Caco-2 (cell line): ENCODE measurements around the gene PDE10A. TPM values are rescaled to one million over a fixed set of nuclear protein-coding genes. Genes with fewer than 3 reads are reported as not detected.

Source experiments
- BruUV-seq: library from RNA; stranded (reverse); fragments of 400-500 nt; replicated peaks from 2 replicates; lab custom pipeline; 2021; lab: Mats Ljungman, UMichigan
- CTCF ChIA-PET: fragments of 300-600 bp; sonication (Branson Sonifier 250); formaldehyde crosslinking; loops from one replicate; lab custom pipeline; 2022; ENCODE audit warnings: antibody characterized with exemption; lab: Charles Lee
- POLR2A ChIA-PET: fragments of 300-600 bp; sonication (Branson Sonifier 250); formaldehyde crosslinking; loops from one replicate; lab custom pipeline; 2022; ENCODE audit warnings: antibody characterized with exemption; lab: Charles Lee
- DNase-seq, 2 experiments: peaks; one replicate each; pipeline versions ENCODE4 v3.0.0 to v3.0.0-alpha.2; 2020 to 2022
- H3K27me3 ChIP-seq: replicated peaks from 2 replicates; pipeline ENCODE4 v1.6.0; 2011; ENCODE audit warnings: low read length; ENCODE audit not compliant: control insufficient read depth, insufficient read depth
- H3K36me3 ChIP-seq: 2 replicates; pipeline ENCODE4 v1.5.1; 2011; ENCODE audit warnings: low read length; ENCODE audit not compliant: control insufficient read depth, insufficient read depth
- H3K4me1 ChIP-seq: fragments of 250-450 bp; sonication (Bioruptor Pico); 2 replicates; pipeline ENCODE4 v1.5.1; 2020; ENCODE audit warnings: mild to moderate bottlenecking
- H3K4me3 ChIP-seq: 2 replicates; pipeline ENCODE4 v1.5.1; 2011; ENCODE audit warnings: low read depth, mild to moderate bottlenecking, control low read depth, low read length
- H3K9me3 ChIP-seq: fragments of 250-450 bp; sonication (Bioruptor Pico); 2 replicates; pipeline ENCODE4 v1.5.1; 2020; ENCODE audit warnings: mild to moderate bottlenecking, moderate library complexity
- H3K27ac Mint-ChIP-seq: one replicate; pipeline ENCODE4 v1.8.0; 2022; ENCODE audit warnings: mixed read lengths; ENCODE audit not compliant: unreplicated experiment
- H3K27me3 Mint-ChIP-seq: one replicate; pipeline ENCODE4 v1.8.0; 2022; ENCODE audit warnings: mixed read lengths; ENCODE audit not compliant: insufficient read depth, unreplicated experiment
- H3K36me3 Mint-ChIP-seq: one replicate; pipeline ENCODE4 v1.8.0; 2022; ENCODE audit warnings: mild to moderate bottlenecking, mixed read lengths; ENCODE audit not compliant: insufficient read depth, unreplicated experiment
- H3K4me1 Mint-ChIP-seq: one replicate; pipeline ENCODE4 v1.8.0; 2022; ENCODE audit warnings: low read depth, mixed read lengths; ENCODE audit not compliant: unreplicated experiment
- H3K4me3 Mint-ChIP-seq: one replicate; pipeline ENCODE4 v1.8.0; 2022; ENCODE audit warnings: mild to moderate bottlenecking, moderate library complexity, mixed read lengths; ENCODE audit not compliant: unreplicated experiment
- H3K9me3 Mint-ChIP-seq: one replicate; pipeline ENCODE4 v1.8.0; 2022; ENCODE audit warnings: mixed read lengths; ENCODE audit not compliant: unreplicated experiment
- CTCF ChIP-seq, 2 experiments: fragments of 200-600 bp in 1 of 2; IDR thresholded peaks; 1 replicate in 1 of 2; 2 replicates in 1 of 2; pipeline versions ENCODE4 v1.5.1 to v1.8.0; 2011 to 2022; ENCODE audit warnings: antibody characterized with exemption in 1 of 2, control low read depth in 1 of 2, inconsistent platforms in 1 of 2, low read depth in 1 of 2, low read length in 1 of 2, mild to moderate bottlenecking in 1 of 2, moderate library complexity in 1 of 2; ENCODE audit not compliant: insufficient read depth in 1 of 2, severe bottlenecking in 1 of 2, unreplicated experiment in 1 of 2
- intact Hi-C: fragments of 100-400 bp; cut with micrococcal nuclease; formaldehyde crosslinking; loops from one replicate; pipeline ENCODE4 v1.10.0; 2022; ENCODE audit not compliant: unreplicated experiment
- total RNA-seq: library from RNA; stranded (reverse); gene quantifications from 2 replicates; pipeline ENCODE4 v1.2.3, GENCODE V29; 2022

Gene PDE10A
- total RNA-seq, 1 experiment from 2014 or later = 3.4 TPM

GRCh38 chr6:165665384-165665672 lies 2.3 kb upstream of the PDE10A start:
- CTCF ChIA-PET = no interaction called here
- no TSS peak for BruUV-seq
- intact Hi-C loops = no loop called here

GRCh38 chr6:165664559-165665383 lies 1.7 kb upstream of the PDE10A start:
- Mint-ChIP-seq H3K27ac (no peak overlapping the region), H3K4me3 (peak overlapping the region; percentile 73), H3K27me3 (peaks cover 28% of the 10 kb centered on the region), H3K36me3 (peaks cover 9% of the 10 kb centered on the region), H3K4me1 (peaks cover 15% of the 10 kb centered on the region), H3K9me3 (no peaks in the 10 kb centered on the region)
- Histone ChIP-seq H3K27me3 (0 out of 2 replicates have a peak, but pooled peaks cover 2% of the 10 kb centered on the region), H3K9me3 (no peaks in the 10 kb centered on the region), H3K4me1 (peaks cover 4% of the 10 kb centered on the region; the same call in 1 of the 2 replicates), H3K36me3 (no peaks in the 10 kb centered on the region), H3K4me3 (no peak overlapping the region)
- no peak for DNase-seq
- no peak for TF ChIP-seq CTCF (IDR thresholded peaks at IDR 0.05; ENCODE audit: insufficient read depth in 1 of 2, low read depth in 1 of 2, low read length in 1 of 2, severe bottlenecking in 1 of 2, unreplicated experiment in 1 of 2)
- intact Hi-C loops = loop anchor here (5.0 kb wide), 1 partner anchor 222 kb away; no protein-coding TSS in a partner anchor
- CTCF ChIA-PET = no interaction called here
- POLR2A ChIA-PET = no interaction called here
- BruUV-seq = no TSS peak

More at GRCh38 chr6:165665384-165665672, 2.3 kb upstream of the PDE10A start:
- H3K4me1 Mint-ChIP-seq = peaks cover 15% of the 10 kb centered on the region
- H3K27me3 Mint-ChIP-seq = peaks cover 28% of the 10 kb centered on the region
- peaks cover 9% of the 10 kb centered on the region for H3K36me3 Mint-ChIP-seq
- peak overlapping the region; percentile 73 for H3K4me3 Mint-ChIP-seq
- H3K9me3 Mint-ChIP-seq = no peaks in the 10 kb centered on the region
- DNase-seq = no peak
- Histone ChIP-seq H3K36me3 (no peaks in the 10 kb centered on the region), H3K27me3 (0 out of 2 replicates have a peak, but pooled peaks cover 2% of the 10 kb centered on the region), H3K9me3 (no peaks in the 10 kb centered on the region), H3K4me3 (no peak overlapping the region), H3K4me1 (peaks cover 4% of the 10 kb centered on the region; the same call in 1 of the 2 replicates)
- no peak overlapping the region for H3K27ac Mint-ChIP-seq
- POLR2A ChIA-PET = no interaction called here
- TF ChIP-seq CTCF (IDR thresholded peaks at IDR 0.05; ENCODE audit: insufficient read depth in 1 of 2, low read depth in 1 of 2, low read length in 1 of 2, severe bottlenecking in 1 of 2, unreplicated experiment in 1 of 2) = no peak

GRCh38 chr6:165663736-165664558 lies 906 bp upstream of the PDE10A start:
- peak in 1 of 2 experiments; percentile 20 for DNase-seq
- H3K4me3 Mint-ChIP-seq = peak overlapping the region; percentile 73
- peaks cover 9% of the 10 kb centered on the region for H3K36me3 Mint-ChIP-seq
- H3K9me3 ChIP-seq = no peaks in the 10 kb centered on the region
- intact Hi-C loops = loop anchor here (1.0 to 5.0 kb wide), 2 partner anchors 164 to 222 kb away; no protein-coding TSS in a partner anchor
- ChIA-PET CTCF (no interaction called here), POLR2A (no interaction called here)
- no peak overlapping the region for H3K27ac Mint-ChIP-seq
- no peaks in the 10 kb centered on the region for H3K9me3 Mint-ChIP-seq
- H3K27me3 Mint-ChIP-seq = peaks cover 26% of the 10 kb centered on the region
- no TSS peak for BruUV-seq
- H3K4me3 ChIP-seq = peak overlapping the region; percentile 47
- no peaks in the 10 kb centered on the region for H3K36me3 ChIP-seq
- 0 out of 2 replicates have a peak, but pooled peaks cover 2% of the 10 kb centered on the region for H3K27me3 ChIP-seq
- peaks cover 15% of the 10 kb centered on the region for H3K4me1 Mint-ChIP-seq
- TF ChIP-seq CTCF (IDR thresholded peaks at IDR 0.05; ENCODE audit: insufficient read depth in 1 of 2, low read depth in 1 of 2, low read length in 1 of 2, severe bottlenecking in 1 of 2, unreplicated experiment in 1 of 2) = no peak
- H3K4me1 ChIP-seq = peaks cover 7% of the 10 kb centered on the region; the same call in 1 of the 2 replicates
